OCI-LY1 (cell line): ENCODE results near the gene CD48.

Source experiments
- CTCF ChIP-seq: fragments of 200-600 bp; sonication (generic), shearing (Covaris generic); IDR thresholded peaks from 2 replicates; pipeline ENCODE4 v1.5.1; 2017; ENCODE audit warnings: mild to moderate bottlenecking, antibody characterized with exemption, low read length, moderate library complexity, mixed read lengths
- EZH2 ChIP-seq: fragments of 200-600 bp; sonication (generic), shearing (Covaris generic); IDR thresholded peaks from 2 replicates; pipeline ENCODE4 v1.8.0; 2017; ENCODE audit warnings: borderline replicate concordance, mixed run types, mild to moderate bottlenecking, antibody characterized with exemption, low read length, moderate library complexity, mixed read lengths

GRCh38 chr1:160711276-160711601 lies 383 bp downstream of the CD48 start:
- TF ChIP-seq CTCF = no peak
- TF ChIP-seq EZH2 = no peak
